ENCODE measurements around the gene VIM. TPM values are rescaled to one million over a fixed set of nuclear protein-coding genes. Genes with fewer than 3 reads are reported as not detected.
A peak's percentile ranks its signal among the peaks of the same experiment; 100 is the strongest.

Gene VIM
- total RNA-seq, 4 donors from 2014 or later, result 2,201 to 4,711 (median 2,567) TPM

GRCh38 chr10:17216217-17216900 is 11.7 kb upstream of the VIM start:
- Histone ChIP-seq H3K27me3 (no peaks in the 10 kb centered on the region), H3K9me3 (no peaks in the 10 kb centered on the region), H3K27ac (peak overlapping the region in 2 of 3 donors; percentile 66 to 69), H3K4me3 (replicated peaks in 1 of 3) (no peak overlapping the region), H3K36me3 (no peaks in the 10 kb centered on the region), H3K4me1 (peaks cover 22 to 27% of the 10 kb centered on the region in 2 donors)
- intact Hi-C loops (cut with DNase I), result no loop called here
- TF ChIP-seq, protein P1, sequence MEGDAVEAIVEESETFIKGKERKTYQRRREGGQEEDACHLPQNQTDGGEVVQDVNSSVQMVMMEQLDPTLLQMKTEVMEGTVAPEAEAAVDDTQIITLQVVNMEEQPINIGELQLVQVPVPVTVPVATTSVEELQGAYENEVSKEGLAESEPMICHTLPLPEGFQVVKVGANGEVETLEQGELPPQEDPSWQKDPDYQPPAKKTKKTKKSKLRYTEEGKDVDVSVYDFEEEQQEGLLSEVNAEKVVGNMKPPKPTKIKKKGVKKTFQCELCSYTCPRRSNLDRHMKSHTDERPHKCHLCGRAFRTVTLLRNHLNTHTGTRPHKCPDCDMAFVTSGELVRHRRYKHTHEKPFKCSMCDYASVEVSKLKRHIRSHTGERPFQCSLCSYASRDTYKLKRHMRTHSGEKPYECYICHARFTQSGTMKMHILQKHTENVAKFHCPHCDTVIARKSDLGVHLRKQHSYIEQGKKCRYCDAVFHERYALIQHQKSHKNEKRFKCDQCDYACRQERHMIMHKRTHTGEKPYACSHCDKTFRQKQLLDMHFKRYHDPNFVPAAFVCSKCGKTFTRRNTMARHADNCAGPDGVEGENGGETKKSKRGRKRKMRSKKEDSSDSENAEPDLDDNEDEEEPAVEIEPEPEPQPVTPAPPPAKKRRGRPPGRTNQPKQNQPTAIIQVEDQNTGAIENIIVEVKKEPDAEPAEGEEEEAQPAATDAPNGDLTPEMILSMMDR (IDR thresholded peaks at IDR 0.05), result no peak
- no peak for TF ChIP-seq POLR2A (IDR thresholded peaks at IDR 0.05)
- DNase-seq, result no peak
- 91 to 94% methylated on average over 5 of the region's 5 CpGs for WGBS, 2 donors

GRCh38 chr10:17216901-17217395 is 11.1 kb upstream of the VIM start:
- DNase-seq, result no peak
- intact Hi-C loops (cut with DNase I), result no loop called here
- H3K27ac ChIP-seq, result peak overlapping the region in 2 of 3 donors; percentile 66 to 69
- WGBS, 2 donors, result 90 to 97% methylated on average over 6 of the region's 6 CpGs
- no peak overlapping the region for H3K4me3 ChIP-seq (replicated peaks in 1 of 3)
- H3K36me3 ChIP-seq, result no peaks in the 10 kb centered on the region
- no peak for TF ChIP-seq POLR2A (IDR thresholded peaks at IDR 0.05)
- TF ChIP-seq, protein P1 (IDR thresholded peaks at IDR 0.05), result no peak
- peaks cover 22 to 27% of the 10 kb centered on the region in 2 donors for H3K4me1 ChIP-seq
- no peaks in the 10 kb centered on the region for H3K27me3 ChIP-seq
- H3K9me3 ChIP-seq, result no peaks in the 10 kb centered on the region

- DNase-seq, result no peak
- no peaks in the 10 kb centered on the region for H3K9me3 ChIP-seq
- H3K4me3 ChIP-seq (replicated peaks in 1 of 3), result no peak overlapping the region
- H3K27me3 ChIP-seq, result no peaks in the 10 kb centered on the region
- TF ChIP-seq, protein P1 (IDR thresholded peaks at IDR 0.05), result no peak
- TF ChIP-seq POLR2A (IDR thresholded peaks at IDR 0.05), result no peak
- no peak overlapping the region for H3K27ac ChIP-seq
- intact Hi-C loops (cut with DNase I), result no loop called here
- H3K4me1 ChIP-seq, result peaks cover 22 to 27% of the 10 kb centered on the region in 2 donors
- 80 to 89% methylated on average over 1 of the region's 1 CpG for WGBS, 2 donors
- H3K36me3 ChIP-seq, result no peaks in the 10 kb centered on the region
Observed at GRCh38 chr10:17217631-17218232, 10.3 kb upstream of the VIM start.

DNA sequence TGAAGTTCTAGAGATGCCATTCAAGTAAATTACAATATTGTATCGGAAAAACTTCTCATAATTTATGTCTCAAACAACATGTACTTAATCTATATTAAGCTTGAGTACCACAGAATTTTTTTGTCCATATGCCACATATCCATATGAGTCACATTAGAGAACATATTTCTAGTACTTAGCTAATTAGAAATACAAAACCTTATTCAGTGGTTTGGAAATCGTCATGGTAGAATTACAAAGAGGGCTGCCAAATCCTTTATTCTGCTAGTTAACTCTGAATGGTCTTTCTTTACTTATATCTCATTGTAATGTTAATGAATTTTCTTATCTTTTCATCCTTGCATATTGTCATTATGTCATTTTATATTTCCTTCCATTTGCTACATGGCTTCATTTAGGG is 9.0 kb upstream of the VIM start:
- TF ChIP-seq, protein P1 (IDR thresholded peaks at IDR 0.05), result no peak
- TF ChIP-seq POLR2A (IDR thresholded peaks at IDR 0.05), result no peak
- no peak overlapping the region for H3K4me3 ChIP-seq (replicated peaks in 1 of 3)
- H3K4me1 ChIP-seq, result peaks cover 16 to 22% of the 10 kb centered on the region in 2 donors
- DNase-seq, result no peak
- H3K9me3 ChIP-seq, result no peaks in the 10 kb centered on the region
- WGBS, 2 donors, result 75 to 79% methylated on average over 2 of the region's 2 CpGs
- no peak overlapping the region for H3K27ac ChIP-seq
- H3K36me3 ChIP-seq, result no peaks in the 10 kb centered on the region
- no peaks in the 10 kb centered on the region for H3K27me3 ChIP-seq
- intact Hi-C loops (cut with DNase I), result no loop called here

DNA sequence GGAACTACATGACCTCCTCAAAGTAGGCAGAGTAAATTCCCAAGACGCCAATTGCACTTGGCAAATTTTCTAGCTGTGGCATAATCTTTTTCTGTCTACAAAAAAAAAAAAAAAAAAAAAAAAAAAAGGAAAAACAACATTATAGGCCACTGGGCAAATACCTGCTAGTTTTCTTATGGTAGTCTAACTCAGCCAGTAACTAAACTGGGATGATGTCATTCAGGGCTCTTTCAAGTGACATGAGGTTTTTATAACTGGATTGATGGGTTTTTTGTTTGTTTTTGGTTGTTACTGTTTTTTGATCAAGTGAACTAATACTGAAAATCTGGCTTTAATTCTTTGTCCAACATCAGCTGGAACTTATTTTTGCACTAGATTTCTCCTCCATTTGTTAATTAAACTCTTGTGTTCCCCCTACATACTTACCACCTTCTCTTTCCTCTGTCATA is 7.4 kb upstream of the VIM start:
- no peak for TF ChIP-seq POLR2A (IDR thresholded peaks at IDR 0.05)
- TF ChIP-seq, protein P1 (IDR thresholded peaks at IDR 0.05), result no peak
- no peaks in the 10 kb centered on the region for H3K9me3 ChIP-seq

More for the DNA sequence above, 7.4 kb upstream of the VIM start:
- WGBS, 2 donors, result 41 to 44% methylated on average over 1 of the region's 1 CpG
- H3K36me3 ChIP-seq, result no peaks in the 10 kb centered on the region
- peak; percentile 29 to 30 for DNase-seq
- intact Hi-C loops (cut with DNase I), result no loop called here
- H3K4me3 ChIP-seq (replicated peaks in 1 of 3), result no peak overlapping the region
- H3K27me3 ChIP-seq, result no peaks in the 10 kb centered on the region
- H3K4me1 ChIP-seq, result peaks cover 9 to 12% of the 10 kb centered on the region in 2 donors
- peak overlapping the region in 2 of 3 donors; percentile 30 to 59 for H3K27ac ChIP-seq

Data from thyroid gland (tissue), 4 donors.